Mesenchymal stem cell (in vitro differentiated cells and primary cell): ENCODE results near the gene PRIM2.
"Not testable (repeated sequence)": the region's sequence is repeated elsewhere in the genome, so short reads cannot be mapped to it uniquely, and the experiment has no call there.

Source experiments
- DNase-seq: peaks from one replicate; pipeline ENCODE4 v3.0.0-alpha.2; 2013
- H2AFZ ChIP-seq: one replicate; pipeline ENCODE4 v1.6.1; 2013; ENCODE audit warnings: low read depth, mild to moderate bottlenecking, control low read depth, inconsistent platforms, low read length, moderate library complexity
- H2AK5ac ChIP-seq: 2 replicates; pipeline ENCODE4 v1.6.1; 2013; ENCODE audit warnings: low read length, moderate library complexity, mild to moderate bottlenecking, inconsistent platforms; ENCODE audit not compliant: severe bottlenecking
- H2BK120ac ChIP-seq: one replicate; pipeline ENCODE4 v1.6.1; 2013; ENCODE audit warnings: low read depth, mild to moderate bottlenecking, inconsistent platforms, low read length, moderate library complexity
- H2BK12ac ChIP-seq, 2 experiments: one replicate each; pipeline ENCODE4 v1.6.1; 2013; ENCODE audit warnings: inconsistent platforms in 2 of 2, low read length in 2 of 2, mild to moderate bottlenecking in 2 of 2, moderate library complexity in 2 of 2, control low read depth in 1 of 2
- H2BK15ac ChIP-seq: one replicate; pipeline ENCODE4 v1.6.1; 2013; ENCODE audit warnings: mild to moderate bottlenecking, low read depth, inconsistent platforms; ENCODE audit not compliant: poor library complexity, severe bottlenecking
- H2BK5ac ChIP-seq: 2 replicates; pipeline ENCODE4 v1.6.1; 2013; ENCODE audit warnings: low read depth, mild to moderate bottlenecking, low read length, control low read depth, inconsistent platforms; ENCODE audit not compliant: poor library complexity, severe bottlenecking
- H3K14ac ChIP-seq, 2 experiments: one replicate each; pipeline ENCODE4 v1.6.1; 2013; ENCODE audit warnings: inconsistent platforms in 2 of 2, low read length in 2 of 2, control low read depth in 1 of 2, mild to moderate bottlenecking in 1 of 2, moderate library complexity in 1 of 2
- H3K18ac ChIP-seq, 2 experiments: one replicate each; pipeline ENCODE4 v1.6.1; 2013; ENCODE audit warnings: inconsistent platforms in 2 of 2, low read length in 2 of 2, control low read depth in 1 of 2, low read depth in 1 of 2, mild to moderate bottlenecking in 1 of 2
- H3K23ac ChIP-seq, 2 experiments: one replicate each; pipeline ENCODE4 v1.6.1; 2013; ENCODE audit warnings: inconsistent platforms in 2 of 2, low read length in 2 of 2, mild to moderate bottlenecking in 2 of 2, moderate library complexity in 2 of 2, control low read depth in 1 of 2
- H3K27ac ChIP-seq: 2 replicates; pipeline ENCODE4 v1.5.1; 2013; ENCODE audit warnings: mild to moderate bottlenecking, moderate library complexity, low read length, control low read depth, inconsistent platforms; ENCODE audit not compliant: poor library complexity, severe bottlenecking
- H3K27me3 ChIP-seq, 2 experiments: 2 replicates each; pipeline versions ENCODE4 v1.6.1 to v1.7.0; 2013; ENCODE audit warnings: low read length in 2 of 2, mild to moderate bottlenecking in 2 of 2, moderate library complexity in 2 of 2, control low read depth in 1 of 2, inconsistent platforms in 1 of 2; ENCODE audit not compliant: control insufficient read depth in 1 of 2, insufficient read depth in 1 of 2
- H3K36me3 ChIP-seq, 2 experiments: 2 replicates each; pipeline versions ENCODE4 v1.6.1 to v1.7.0; 2013; ENCODE audit warnings: low read length in 2 of 2, control low read depth in 1 of 2, inconsistent platforms in 1 of 2, low read depth in 1 of 2, mild to moderate bottlenecking in 1 of 2; ENCODE audit not compliant: insufficient read depth in 2 of 2, control insufficient read depth in 1 of 2
- H3K4ac ChIP-seq, 2 experiments: one replicate each; pipeline ENCODE4 v1.6.1; 2013; ENCODE audit warnings: inconsistent platforms in 2 of 2, low read length in 2 of 2, mild to moderate bottlenecking in 2 of 2, moderate library complexity in 2 of 2, control low read depth in 1 of 2, low read depth in 1 of 2
- H3K4me1 ChIP-seq: 2 replicates; pipeline ENCODE4 v1.6.1; 2013; ENCODE audit warnings: low read depth, low read length, control low read depth; ENCODE audit not compliant: control insufficient read depth, insufficient read depth
- H3K4me2 ChIP-seq: 2 replicates; pipeline ENCODE4 v1.6.1; 2013; ENCODE audit warnings: low read length, mild to moderate bottlenecking, inconsistent platforms; ENCODE audit not compliant: poor library complexity, severe bottlenecking
- H3K4me3 ChIP-seq, 2 experiments: 2 replicates each; pipeline versions ENCODE4 v1.5.1 to v1.7.0; 2013; ENCODE audit warnings: low read length in 2 of 2, mild to moderate bottlenecking in 2 of 2, control low read depth in 1 of 2, low read depth in 1 of 2; ENCODE audit not compliant: insufficient read depth in 1 of 2
- H3K79me1 ChIP-seq: replicated peaks from 2 replicates; pipeline ENCODE4 v1.6.1; 2013; ENCODE audit warnings: mild to moderate bottlenecking, control low read depth, low read length, inconsistent platforms; ENCODE audit not compliant: poor library complexity, severe bottlenecking
- H3K9ac ChIP-seq: 2 replicates; pipeline ENCODE4 v1.7.0; 2013; ENCODE audit warnings: mild to moderate bottlenecking, low read length, moderate library complexity
- H3K9me3 ChIP-seq: 2 replicates; pipeline ENCODE4 v1.7.0; 2013; ENCODE audit warnings: mild to moderate bottlenecking, low read length; ENCODE audit not compliant: control insufficient read depth
- H4K8ac ChIP-seq: one replicate; pipeline ENCODE4 v1.6.1; 2013; ENCODE audit warnings: inconsistent platforms, mild to moderate bottlenecking, low read length, moderate library complexity
- H4K91ac ChIP-seq: one replicate; pipeline ENCODE4 v1.6.1; 2013; ENCODE audit warnings: mild to moderate bottlenecking, low read length, inconsistent platforms
- WGBS: methylation state at CpG from one replicate; pipeline ENCODE4 v1.1.7; 2013; ENCODE audit warnings: mixed read lengths; 5-methylcytosine and 5-hydroxymethylcytosine counted together

Gene PRIM2

DNA sequence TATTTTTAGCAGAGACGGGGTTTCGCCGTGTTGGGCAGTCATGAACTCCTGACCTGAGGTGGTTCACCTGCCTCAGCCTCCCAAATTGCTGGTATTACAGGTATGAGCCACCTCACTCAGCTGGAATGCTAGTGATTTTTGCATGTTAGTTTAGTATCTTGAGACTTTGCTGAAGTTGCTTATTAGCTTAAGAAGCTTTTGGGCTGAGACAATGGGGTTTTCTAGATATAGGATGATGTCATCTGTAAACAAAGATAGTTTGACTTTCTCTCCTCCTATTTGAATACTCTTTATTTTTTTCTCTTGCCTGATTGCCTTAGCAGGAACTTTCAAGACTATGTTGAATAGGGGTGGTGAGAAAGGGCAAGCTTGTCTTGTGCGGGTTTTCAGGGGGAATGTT is 57.3 kb downstream of the PRIM2 start:
- DNase-seq, H3K18ac ChIP-seq: not testable (repeated sequence)

DNA sequence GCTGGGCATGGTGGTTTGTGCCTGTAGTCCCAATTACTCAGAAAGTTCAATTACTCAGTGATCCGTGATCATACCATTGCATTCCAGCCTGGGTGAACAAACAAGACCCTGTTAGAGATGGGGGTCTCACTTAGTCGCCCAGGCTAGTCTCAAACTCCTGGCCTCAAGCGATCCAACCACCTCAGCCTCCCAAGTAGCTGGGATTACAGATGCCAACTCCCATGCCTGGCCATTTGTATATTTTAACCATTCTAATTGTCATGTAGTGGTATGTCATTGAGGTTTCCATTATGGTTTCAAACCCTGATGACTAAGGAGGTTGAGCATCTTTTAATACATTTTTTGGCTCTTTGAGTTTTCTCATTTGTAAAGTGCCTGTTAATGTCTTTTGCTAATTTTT is 58.7 kb downstream of the PRIM2 start:
- not testable (repeated sequence) for H3K14ac ChIP-seq, H3K9me3 ChIP-seq, H3K4ac ChIP-seq, H3K4me3 ChIP-seq, H2BK15ac ChIP-seq, H2BK12ac ChIP-seq, H2BK120ac ChIP-seq, H3K4me1 ChIP-seq, H2AFZ ChIP-seq, H3K9ac ChIP-seq, H2AK5ac ChIP-seq, H3K23ac ChIP-seq, H4K91ac ChIP-seq, H3K18ac ChIP-seq, DNase-seq, H4K8ac ChIP-seq, H3K36me3 ChIP-seq, H3K4me2 ChIP-seq, H3K27me3 ChIP-seq, H3K27ac ChIP-seq, H2BK5ac ChIP-seq, H3K79me1 ChIP-seq
- 72% methylated on average over 2 of the region's 3 CpGs for WGBS

More for the DNA sequence above, 57.3 kb downstream of the PRIM2 start:
- H3K4ac ChIP-seq, H3K23ac ChIP-seq, H3K4me1 ChIP-seq, H3K9me3 ChIP-seq, H2BK15ac ChIP-seq, H2BK120ac ChIP-seq, H3K9ac ChIP-seq, H2BK12ac ChIP-seq, H3K14ac ChIP-seq, H3K79me1 ChIP-seq, H3K4me3 ChIP-seq, H4K91ac ChIP-seq, H3K36me3 ChIP-seq, H2AFZ ChIP-seq, H3K4me2 ChIP-seq, H4K8ac ChIP-seq, H2BK5ac ChIP-seq, H3K27ac ChIP-seq, H3K27me3 ChIP-seq, H2AK5ac ChIP-seq: not testable (repeated sequence)
- WGBS = 100% methylated on average over 4 of the region's 4 CpGs

DNA sequence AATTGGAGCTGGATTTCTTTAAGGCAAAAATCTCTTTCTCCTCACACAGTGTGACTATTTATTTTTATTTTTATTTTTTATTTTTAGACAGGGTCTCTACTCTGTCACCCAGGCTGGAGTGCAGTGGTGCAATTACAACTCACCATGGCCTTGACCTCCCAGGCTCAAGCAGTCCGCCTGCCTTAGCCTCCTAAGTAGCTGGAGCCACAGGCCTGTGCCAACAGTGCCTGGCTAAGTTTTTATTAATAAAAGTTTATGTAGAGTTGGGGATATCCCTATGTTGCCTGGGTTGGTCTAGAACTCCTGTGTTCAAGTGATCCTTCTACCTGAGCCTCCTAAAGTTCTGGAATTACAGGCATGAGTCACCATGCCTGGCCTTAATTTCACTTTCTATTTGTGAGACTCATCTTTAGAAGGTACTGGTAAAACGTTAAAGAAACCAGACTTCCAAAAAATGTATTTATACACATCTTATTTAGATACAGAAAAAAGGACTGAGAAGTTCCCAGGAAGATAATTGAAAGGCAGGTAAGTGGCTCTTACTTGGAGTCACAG is 71.7 kb downstream of the PRIM2 start:
- H2BK5ac ChIP-seq, H3K27me3 ChIP-seq, H3K23ac ChIP-seq, H2BK12ac ChIP-seq, H3K4ac ChIP-seq, H3K79me1 ChIP-seq, H3K36me3 ChIP-seq, H4K8ac ChIP-seq, H4K91ac ChIP-seq, H3K18ac ChIP-seq, H3K27ac ChIP-seq, H3K4me1 ChIP-seq, DNase-seq, H2AFZ ChIP-seq, H2BK15ac ChIP-seq, H2AK5ac ChIP-seq, H2BK120ac ChIP-seq, H3K9me3 ChIP-seq, H3K4me3 ChIP-seq, H3K4me2 ChIP-seq, H3K14ac ChIP-seq, H3K9ac ChIP-seq: not testable (repeated sequence)
- WGBS = 100% methylated on average over 1 of the region's 2 CpGs

DNA sequence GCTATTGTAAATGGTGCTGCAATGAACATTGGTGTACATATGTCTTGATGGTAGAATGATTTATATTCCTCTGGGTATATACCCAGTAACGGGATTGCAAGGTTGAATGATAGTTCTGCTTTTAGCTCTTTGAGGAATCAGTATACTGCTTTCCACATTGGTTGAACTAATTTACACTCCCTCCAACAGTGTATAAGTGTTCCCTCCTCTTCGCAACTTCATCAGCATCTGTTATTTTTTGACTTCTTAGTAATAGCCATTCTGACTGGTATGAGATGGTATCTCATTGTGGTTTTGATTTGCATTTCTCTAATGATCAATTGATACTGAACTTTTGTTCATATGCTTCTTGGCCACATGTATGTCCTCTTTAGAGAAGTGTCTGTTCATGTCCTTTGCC is 73.4 kb downstream of the PRIM2 start:
- not testable (repeated sequence) for DNase-seq

More for the DNA sequence above, 73.4 kb downstream of the PRIM2 start:
- H4K8ac ChIP-seq, H3K18ac ChIP-seq, H3K14ac ChIP-seq, H3K4ac ChIP-seq, H2BK5ac ChIP-seq, H3K9ac ChIP-seq, H3K27me3 ChIP-seq, H3K4me1 ChIP-seq, H3K9me3 ChIP-seq, H3K4me2 ChIP-seq, H2AK5ac ChIP-seq, H4K91ac ChIP-seq, H2BK15ac ChIP-seq, H3K23ac ChIP-seq, H3K4me3 ChIP-seq, H3K79me1 ChIP-seq, H2BK12ac ChIP-seq, H3K36me3 ChIP-seq, H2AFZ ChIP-seq, H3K27ac ChIP-seq, H2BK120ac ChIP-seq: not testable (repeated sequence)
- no CpG with 5 or more reads among the region's 2 CpGs for WGBS
